Brain microvascular endothelial cell (primary cell): ENCODE measurements around the gene FHOD1.

ENCODE experiments used
- DNase-seq: peaks from one replicate; pipeline ENCODE4 v3.0.0-alpha.2; 2020
- H3K27ac ChIP-seq: fragments of 250-450 bp; sonication (Bioruptor Pico); 2 replicates; pipeline ENCODE4 v1.5.1; 2020; ENCODE audit warnings: mild to moderate bottlenecking, moderate library complexity
- H3K27me3 ChIP-seq: fragments of 250-450 bp; sonication (Bioruptor Pico); replicated peaks from 2 replicates; pipeline ENCODE4 v1.5.1; 2020; ENCODE audit warnings: mild to moderate bottlenecking
- H3K36me3 ChIP-seq: fragments of 250-450 bp; sonication (Bioruptor Pico); replicated peaks from 2 replicates; pipeline ENCODE4 v1.5.1; 2020; ENCODE audit warnings: mild to moderate bottlenecking
- H3K4me3 ChIP-seq: 2 replicates; pipeline ENCODE4 v1.5.1; 2011; ENCODE audit warnings: low read depth, mild to moderate bottlenecking, control low read depth, low read length, moderate library complexity
- in situ Hi-C: cut with HindIII; loops from 2 replicates; pipeline ENCODE4 v1.10.0; 2017; ENCODE audit warnings: low sequenced_read_pairs, low pct_ligation_motif_present
- TF ChIP-seq, protein P1 (sequence below): IDR thresholded peaks from 2 replicates; pipeline ENCODE4 v1.5.1; 2011; ENCODE audit warnings: low read depth, mild to moderate bottlenecking, moderate library complexity, low read length, control low read depth, inconsistent platforms; ENCODE audit errors: missing control alignments

Gene FHOD1

DNA sequence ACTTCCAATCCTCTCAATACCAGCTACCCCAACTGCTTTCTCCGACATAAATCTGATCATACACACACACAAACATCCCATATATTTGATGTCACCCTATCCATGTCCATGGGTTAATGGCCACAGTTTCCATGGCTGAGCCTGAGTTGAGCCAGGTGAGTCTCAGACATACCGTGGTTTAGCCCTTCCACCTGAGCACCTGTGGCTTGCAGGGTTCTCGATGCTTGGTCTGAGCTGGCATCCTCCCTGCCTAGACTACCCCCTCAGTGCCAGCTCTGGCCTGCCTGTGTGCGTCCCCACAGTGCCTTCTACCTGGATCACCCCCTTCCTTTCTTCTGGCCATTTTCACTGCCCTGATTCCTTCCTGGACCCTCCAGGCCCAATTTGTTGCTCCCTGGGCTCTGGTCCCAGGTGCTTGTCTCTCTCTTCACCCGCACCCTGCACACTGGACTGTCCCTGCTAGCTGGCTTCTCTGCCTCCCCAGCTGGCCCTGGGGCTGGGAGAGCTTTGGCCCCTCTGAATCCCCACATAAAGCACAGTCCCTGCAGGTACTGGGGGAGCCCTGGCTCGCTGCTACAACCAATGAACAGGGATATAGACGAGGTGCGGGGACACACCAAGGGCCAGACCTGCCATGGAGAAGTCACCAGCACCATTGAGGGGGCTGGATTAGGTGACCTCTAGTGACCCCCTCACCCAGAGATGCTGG lies 41.0 kb downstream of the FHOD1 start:
- TF ChIP-seq, protein P1, sequence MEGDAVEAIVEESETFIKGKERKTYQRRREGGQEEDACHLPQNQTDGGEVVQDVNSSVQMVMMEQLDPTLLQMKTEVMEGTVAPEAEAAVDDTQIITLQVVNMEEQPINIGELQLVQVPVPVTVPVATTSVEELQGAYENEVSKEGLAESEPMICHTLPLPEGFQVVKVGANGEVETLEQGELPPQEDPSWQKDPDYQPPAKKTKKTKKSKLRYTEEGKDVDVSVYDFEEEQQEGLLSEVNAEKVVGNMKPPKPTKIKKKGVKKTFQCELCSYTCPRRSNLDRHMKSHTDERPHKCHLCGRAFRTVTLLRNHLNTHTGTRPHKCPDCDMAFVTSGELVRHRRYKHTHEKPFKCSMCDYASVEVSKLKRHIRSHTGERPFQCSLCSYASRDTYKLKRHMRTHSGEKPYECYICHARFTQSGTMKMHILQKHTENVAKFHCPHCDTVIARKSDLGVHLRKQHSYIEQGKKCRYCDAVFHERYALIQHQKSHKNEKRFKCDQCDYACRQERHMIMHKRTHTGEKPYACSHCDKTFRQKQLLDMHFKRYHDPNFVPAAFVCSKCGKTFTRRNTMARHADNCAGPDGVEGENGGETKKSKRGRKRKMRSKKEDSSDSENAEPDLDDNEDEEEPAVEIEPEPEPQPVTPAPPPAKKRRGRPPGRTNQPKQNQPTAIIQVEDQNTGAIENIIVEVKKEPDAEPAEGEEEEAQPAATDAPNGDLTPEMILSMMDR: no peak
- H3K4me3 ChIP-seq: no peak overlapping the region
- DNase-seq: no peak
- in situ Hi-C loops: no loop called here
- H3K27ac ChIP-seq: no peak overlapping the region
- H3K27me3 ChIP-seq: no peaks in the 10 kb centered on the region
- peaks cover 17% of the 10 kb centered on the region for H3K36me3 ChIP-seq

DNA sequence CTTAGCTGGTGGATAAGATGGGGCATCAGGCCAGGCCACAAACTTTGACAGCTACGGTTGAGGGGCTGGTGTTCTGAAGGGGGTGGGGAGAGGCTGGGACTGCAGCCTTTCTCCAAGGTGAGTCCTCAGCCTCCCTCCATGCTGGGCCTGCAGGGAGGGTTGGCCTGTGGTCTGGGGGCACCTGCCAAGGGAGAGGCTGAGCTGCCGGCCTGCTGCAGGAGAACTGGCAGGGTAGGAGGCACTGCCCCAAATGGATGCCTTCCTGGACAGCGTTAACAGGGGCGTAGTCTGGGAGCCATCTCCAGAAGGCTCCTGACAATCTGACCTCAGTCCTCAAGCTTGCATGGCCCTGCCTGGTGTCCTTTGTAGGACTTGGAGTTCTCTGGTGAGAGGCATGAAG lies 43.2 kb downstream of the FHOD1 start:
- Histone ChIP-seq H3K27ac (no peak overlapping the region), H3K27me3 (no peaks in the 10 kb centered on the region), H3K4me3 (no peak overlapping the region), H3K36me3 (peaks cover 20% of the 10 kb centered on the region)
- TF ChIP-seq, protein P1: no peak
- DNase-seq: no peak
- in situ Hi-C loops: no loop called here

DNA sequence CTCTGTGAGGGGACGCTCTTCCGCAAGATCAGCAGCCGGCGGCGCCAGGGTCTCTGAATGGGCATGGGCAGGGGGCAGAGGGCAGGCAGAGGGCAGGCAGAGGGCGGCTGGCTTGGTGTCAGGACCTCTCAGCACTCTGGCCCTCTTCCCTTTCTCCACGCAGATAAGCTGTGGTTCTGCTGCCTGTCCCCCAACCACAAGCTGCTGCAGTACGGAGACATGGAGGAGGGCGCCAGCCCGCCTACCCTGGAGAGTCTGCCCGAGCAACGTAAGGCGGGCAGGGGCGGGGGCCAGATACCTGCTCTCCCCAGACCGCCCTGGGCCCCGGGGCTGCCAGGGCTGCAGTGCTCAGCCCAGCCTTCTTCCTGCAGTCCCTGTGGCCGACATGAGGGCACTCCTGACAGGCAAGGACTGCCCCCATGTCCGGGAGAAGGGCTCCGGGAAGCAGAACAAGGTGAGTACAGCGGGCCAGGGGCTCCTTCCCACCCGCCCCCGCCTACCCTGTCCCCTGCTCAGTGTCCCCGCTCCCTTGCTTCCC lies 44.3 kb downstream of the FHOD1 start:
- in situ Hi-C loops: no loop called here
- Histone ChIP-seq H3K27ac (no peak overlapping the region), H3K36me3 (peaks cover 25% of the 10 kb centered on the region), H3K27me3 (no peaks in the 10 kb centered on the region), H3K4me3 (no peak overlapping the region)
- no peak for DNase-seq
- TF ChIP-seq, protein P1: no peak

DNA sequence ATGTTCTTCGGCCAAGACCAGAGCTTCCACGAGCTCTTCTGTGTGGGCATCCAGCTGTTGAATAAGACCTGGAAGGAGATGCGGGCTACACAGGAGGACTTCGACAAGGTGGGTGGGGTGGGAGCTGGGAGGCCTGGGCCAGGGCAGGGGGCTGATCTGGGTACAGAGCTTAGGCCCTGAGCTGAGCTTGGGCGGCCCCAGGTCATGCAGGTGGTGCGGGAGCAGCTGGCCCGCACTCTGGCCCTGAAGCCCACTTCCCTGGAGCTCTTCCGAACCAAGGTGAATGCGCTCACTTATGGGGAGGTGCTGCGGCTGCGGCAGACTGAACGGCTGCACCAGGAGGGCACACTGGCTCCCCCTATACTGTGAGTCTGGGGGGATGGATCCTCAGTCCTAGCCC lies 44.9 kb downstream of the FHOD1 start:
- DNase-seq: no peak
- TF ChIP-seq, protein P1: no peak
- H3K4me3 ChIP-seq: no peak overlapping the region
- in situ Hi-C loops: no loop called here
- H3K27ac ChIP-seq: no peak overlapping the region
- peaks cover 31% of the 10 kb centered on the region for H3K36me3 ChIP-seq
- H3K27me3 ChIP-seq: no peaks in the 10 kb centered on the region

DNA sequence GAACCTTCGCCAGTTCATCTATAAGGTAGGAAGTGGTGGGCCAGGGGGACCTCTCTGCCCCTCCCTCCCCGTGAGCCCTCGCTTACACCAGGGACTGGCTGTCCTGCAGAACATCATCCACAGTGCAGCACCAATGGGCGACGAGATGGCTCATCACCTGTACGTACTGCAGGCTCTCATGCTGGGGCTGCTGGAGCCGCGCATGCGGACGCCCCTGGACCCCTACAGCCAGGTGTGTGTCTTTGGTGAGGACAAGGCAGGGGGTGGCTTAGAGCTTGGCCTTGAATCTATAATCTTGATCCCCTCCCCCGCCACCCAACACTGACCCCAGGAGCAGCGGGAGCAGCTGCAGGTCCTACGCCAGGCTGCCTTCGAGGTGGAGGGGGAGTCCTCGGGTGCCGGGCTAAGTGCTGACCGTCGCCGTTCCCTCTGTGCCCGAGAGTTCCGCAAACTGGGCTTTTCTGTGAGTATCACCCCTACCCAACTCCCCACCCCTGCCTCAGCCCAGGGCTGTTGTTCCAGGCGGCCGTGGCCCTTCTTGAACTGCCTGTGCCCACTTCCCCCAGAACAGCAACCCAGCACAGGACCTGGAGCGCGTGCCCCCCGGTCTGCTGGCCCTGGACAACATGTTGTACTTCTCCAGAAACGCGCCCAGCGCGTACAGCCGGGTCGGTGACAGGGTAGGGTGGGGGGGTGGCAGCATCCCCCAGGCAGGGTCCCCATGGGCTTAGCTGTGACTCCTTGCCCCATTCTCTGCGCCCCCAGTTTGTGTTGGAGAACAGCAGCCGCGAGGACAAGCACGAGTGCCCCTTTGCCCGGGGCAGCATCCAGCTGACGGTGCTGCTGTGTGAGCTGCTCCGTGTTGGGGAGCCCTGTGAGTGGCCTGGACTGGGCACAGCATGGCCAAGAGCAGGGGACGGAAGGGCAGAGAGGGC lies 45.6 kb downstream of the FHOD1 start:
- H3K36me3 ChIP-seq: peaks cover 39% of the 10 kb centered on the region
- DNase-seq: no peak
- no peak overlapping the region for H3K27ac ChIP-seq
- H3K27me3 ChIP-seq: no peaks in the 10 kb centered on the region
- H3K4me3 ChIP-seq: no peak overlapping the region
- TF ChIP-seq, protein P1: no peak
- in situ Hi-C loops: no loop called here
